OCI-LY7 (cell line): ENCODE data around the gene PTPMT1. TPM values are rescaled to one million over a fixed set of nuclear protein-coding genes. Genes with fewer than 3 reads are reported as not detected.
"Not testable (repeated sequence)": the region's sequence is repeated elsewhere in the genome, so short reads cannot be mapped to it uniquely, and the experiment has no call there.

Experiments used
- BruUV-seq: library from RNA; stranded (reverse); fragments of 400-500 nt; replicated peaks from 2 replicates; lab custom pipeline; 2021; lab: Mats Ljungman, UMichigan
- CTCF ChIA-PET: fragments of 300-600 bp; sonication (Branson Sonifier 250); formaldehyde crosslinking; loops from one replicate; lab custom pipeline; 2022; ENCODE audit warnings: antibody characterized with exemption; ENCODE audit not compliant: unreplicated experiment; lab: Charles Lee
- POLR2A ChIA-PET: fragments of 300-600 bp; sonication (Branson Sonifier 250); formaldehyde crosslinking; loops from one replicate; lab custom pipeline; 2022; ENCODE audit warnings: antibody characterized with exemption; lab: Charles Lee
- DNase-seq: peaks from one replicate; pipeline ENCODE4 v3.0.0-alpha.2; 2015; ENCODE audit warnings: low spot score
- H2AFZ ChIP-seq: fragments of 200-600 bp; sonication (generic), shearing (Covaris generic); 2 replicates; pipeline ENCODE4 v1.6.1; 2014; ENCODE audit warnings: mild to moderate bottlenecking, antibody characterized with exemption, low read length, moderate library complexity
- H3K27ac ChIP-seq: fragments of 200-600 bp; sonication (generic); 2 replicates; pipeline ENCODE4 v1.5.1; 2014; ENCODE audit warnings: mixed run types, low read depth, mild to moderate bottlenecking, moderate library complexity, low read length, inconsistent platforms; ENCODE audit not compliant: poor library complexity, severe bottlenecking
- H3K36me3 ChIP-seq: fragments of 200-600 bp; sonication (generic); 2 replicates; pipeline ENCODE4 v1.6.1; 2014; ENCODE audit warnings: mild to moderate bottlenecking, antibody characterized with exemption, low read length, moderate library complexity, mixed read lengths; ENCODE audit not compliant: insufficient read depth
- H3K4me1 ChIP-seq: fragments of 200-600 bp; sonication (generic); 2 replicates; pipeline ENCODE4 v1.5.1; 2014; ENCODE audit warnings: mild to moderate bottlenecking, low read length; ENCODE audit not compliant: insufficient read depth, poor library complexity, severe bottlenecking
- H3K4me2 ChIP-seq: fragments of 200-600 bp; sonication (generic); 2 replicates; pipeline ENCODE4 v1.6.1; 2014; ENCODE audit warnings: mild to moderate bottlenecking, low read length
- H3K4me3 ChIP-seq: fragments of 200-600 bp; sonication (generic); 2 replicates; pipeline ENCODE4 v1.5.1; 2014; ENCODE audit warnings: mild to moderate bottlenecking, low read depth, low read length; ENCODE audit not compliant: poor library complexity, severe bottlenecking
- H3K79me2 ChIP-seq: fragments of 200-600 bp; sonication (generic); 2 replicates; pipeline ENCODE4 v1.6.1; 2016; ENCODE audit warnings: low read depth, mild to moderate bottlenecking, low read length, moderate library complexity, mixed read lengths; ENCODE audit not compliant: insufficient read depth
- H3K9me2 ChIP-seq: fragments of 200-600 bp; sonication (generic); 2 replicates; pipeline ENCODE4 v1.6.1; 2016; ENCODE audit warnings: mild to moderate bottlenecking, low read length, mixed read lengths; ENCODE audit not compliant: insufficient read depth
- H3K9me3 ChIP-seq: fragments of 200-600 bp; sonication (generic); 2 replicates; pipeline ENCODE4 v1.6.1; 2014; ENCODE audit warnings: mild to moderate bottlenecking, mixed run types, low read length, mixed read lengths
- H4K20me1 ChIP-seq: fragments of 200-600 bp; sonication (generic); 2 replicates; pipeline ENCODE4 v1.6.1; 2014; ENCODE audit warnings: mild to moderate bottlenecking, antibody characterized with exemption, low read length, moderate library complexity, mixed read lengths; ENCODE audit not compliant: insufficient read depth
- EZH2phosphoT487 ChIP-seq: fragments of 200-600 bp; sonication (generic); IDR thresholded peaks from 2 replicates; pipeline ENCODE4 v1.6.1; 2018; ENCODE audit warnings: low read depth, borderline replicate concordance, mild to moderate bottlenecking, mixed run types, antibody characterized with exemption, low read length, moderate library complexity, mixed read lengths
- intact Hi-C: fragments of 100-400 bp; cut with micrococcal nuclease; formaldehyde crosslinking; loops from one replicate; pipeline ENCODE4 v1.10.0; 2022; ENCODE audit not compliant: unreplicated experiment
- total RNA-seq, 2 experiments: library from RNA; depleted of rRNA in 1 of 2; stranded (reverse); fragments of >200 nt in 1 of 2; shearing (Covaris generic) in 1 of 2; gene quantifications; 2 replicates each; pipeline ENCODE4 v1.2.3, GENCODE V29; 2014 to 2022
- TF ChIP-seq, protein P1 (sequence below): fragments of 200-600 bp; sonication (generic); conservative IDR thresholded peaks from 2 replicates; pipeline ENCODE4 v1.5.1; 2014; ENCODE audit warnings: mild to moderate bottlenecking, antibody characterized with exemption, low read length, moderate library complexity, mixed read lengths

Gene PTPMT1
- total RNA-seq, 2 experiments from 2014 or later: 27.6 to 52.6 TPM

DNA sequence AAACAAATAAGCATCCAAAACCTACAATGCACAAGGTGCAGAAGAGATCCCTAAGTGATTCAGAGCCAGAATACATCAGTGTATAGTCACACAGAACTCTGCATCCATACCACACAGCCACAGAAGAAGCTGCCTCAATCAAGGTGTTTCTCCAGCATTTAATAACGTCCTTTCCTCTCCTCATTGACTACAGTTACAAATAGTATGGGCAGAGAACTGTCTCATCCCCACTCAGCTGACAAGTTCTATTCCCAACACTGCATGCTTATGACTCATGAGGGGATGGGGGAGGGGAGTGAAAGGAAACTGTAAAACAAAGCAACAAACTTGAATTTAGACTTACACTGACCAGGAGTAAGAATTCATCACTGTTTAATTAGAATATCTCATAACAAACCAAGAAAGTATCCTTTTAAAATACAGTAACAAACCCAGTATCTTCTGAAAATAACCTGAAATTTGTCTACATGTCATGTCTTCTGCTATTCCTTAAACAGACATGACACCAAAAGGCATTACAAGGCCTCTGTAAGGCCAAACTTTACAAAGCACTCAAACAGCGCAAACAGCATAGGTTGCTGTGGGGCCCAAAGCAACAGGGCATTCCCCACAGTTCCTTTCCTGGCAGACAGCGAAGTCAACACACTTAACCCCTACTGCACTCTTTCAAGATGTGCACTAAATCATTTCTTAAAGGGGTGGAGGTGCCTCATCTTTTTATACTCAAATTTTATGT, 41.7 kb upstream of the PTPMT1 start:
- H3K9me2 ChIP-seq: no peaks in the 10 kb centered on the region
- DNase-seq: no peak
- H4K20me1 ChIP-seq: peaks cover 26% of the 10 kb centered on the region
- TF ChIP-seq, protein P1, sequence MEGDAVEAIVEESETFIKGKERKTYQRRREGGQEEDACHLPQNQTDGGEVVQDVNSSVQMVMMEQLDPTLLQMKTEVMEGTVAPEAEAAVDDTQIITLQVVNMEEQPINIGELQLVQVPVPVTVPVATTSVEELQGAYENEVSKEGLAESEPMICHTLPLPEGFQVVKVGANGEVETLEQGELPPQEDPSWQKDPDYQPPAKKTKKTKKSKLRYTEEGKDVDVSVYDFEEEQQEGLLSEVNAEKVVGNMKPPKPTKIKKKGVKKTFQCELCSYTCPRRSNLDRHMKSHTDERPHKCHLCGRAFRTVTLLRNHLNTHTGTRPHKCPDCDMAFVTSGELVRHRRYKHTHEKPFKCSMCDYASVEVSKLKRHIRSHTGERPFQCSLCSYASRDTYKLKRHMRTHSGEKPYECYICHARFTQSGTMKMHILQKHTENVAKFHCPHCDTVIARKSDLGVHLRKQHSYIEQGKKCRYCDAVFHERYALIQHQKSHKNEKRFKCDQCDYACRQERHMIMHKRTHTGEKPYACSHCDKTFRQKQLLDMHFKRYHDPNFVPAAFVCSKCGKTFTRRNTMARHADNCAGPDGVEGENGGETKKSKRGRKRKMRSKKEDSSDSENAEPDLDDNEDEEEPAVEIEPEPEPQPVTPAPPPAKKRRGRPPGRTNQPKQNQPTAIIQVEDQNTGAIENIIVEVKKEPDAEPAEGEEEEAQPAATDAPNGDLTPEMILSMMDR: no peak
- no peak for TF ChIP-seq EZH2phosphoT487
- H3K4me2 ChIP-seq: peak overlapping the region; percentile 50
- peaks cover 33% of the 10 kb centered on the region; the same call in 1 of the 2 replicates for H3K36me3 ChIP-seq
- peaks cover 32% of the 10 kb centered on the region for H3K4me1 ChIP-seq
- BruUV-seq: no TSS peak
- H3K9me3 ChIP-seq: no peaks in the 10 kb centered on the region
- no peak overlapping the region for H2AFZ ChIP-seq
- H3K27ac ChIP-seq: peak overlapping the region; percentile 9
- ChIA-PET CTCF (no interaction called here), POLR2A (interaction anchor here (0.7 to 1.7 kb wide), 8 partner anchors 9 to 339 kb away, joined by 3 to 6 read pairs (median 4); no protein-coding TSS in a partner anchor)
- H3K4me3 ChIP-seq: no peak overlapping the region
- intact Hi-C loops: no loop called here
- H3K79me2 ChIP-seq: peaks cover 98% of the 10 kb centered on the region

GRCh38 chr11:47524291-47524874, 41.0 kb upstream of the PTPMT1 start:
- H4K20me1 ChIP-seq: peaks cover 24% of the 10 kb centered on the region
- DNase-seq: no peak
- CTCF ChIA-PET: no interaction called here
- POLR2A ChIA-PET: interaction anchor here (0.8 to 1.7 kb wide), 5 partner anchors 8 to 28 kb away, joined by 3 to 6 read pairs (median 4); no protein-coding TSS in a partner anchor
- TF ChIP-seq, protein P1: no peak
- no peak overlapping the region for H2AFZ ChIP-seq
- H3K9me3 ChIP-seq: no peaks in the 10 kb centered on the region
- no peak overlapping the region for H3K27ac ChIP-seq
- no peaks in the 10 kb centered on the region for H3K9me2 ChIP-seq
- H3K4me2 ChIP-seq: peak overlapping the region; percentile 50
- H3K4me3 ChIP-seq: no peak overlapping the region
- peaks cover 36% of the 10 kb centered on the region; the same call in 1 of the 2 replicates for H3K36me3 ChIP-seq
- peaks cover 27% of the 10 kb centered on the region for H3K4me1 ChIP-seq
- intact Hi-C loops: no loop called here
- H3K79me2 ChIP-seq: peaks cover 98% of the 10 kb centered on the region
- BruUV-seq: no TSS peak

DNA sequence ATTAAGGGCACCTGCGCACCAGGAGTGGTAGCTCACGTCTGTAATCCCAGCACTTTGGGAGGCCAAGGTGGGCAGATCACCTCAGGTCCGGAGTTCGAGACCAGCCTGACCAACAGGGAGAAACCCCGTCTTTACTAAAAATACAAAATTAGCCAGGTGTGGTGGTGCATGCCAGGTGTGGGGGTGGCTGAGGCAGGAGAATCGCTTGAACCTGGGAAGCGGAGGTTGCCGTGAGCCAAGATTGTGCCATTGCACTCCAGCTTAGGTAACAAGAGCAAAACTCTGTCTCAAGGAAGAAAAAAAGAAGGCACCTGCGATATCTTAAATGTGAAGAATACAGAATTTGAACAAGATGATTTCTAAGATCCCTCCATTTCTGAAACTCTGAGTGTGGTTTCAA, 39.4 kb upstream of the PTPMT1 start:
- H3K79me2 ChIP-seq: peaks cover 98% of the 10 kb centered on the region
- H3K9me3 ChIP-seq, H2AFZ ChIP-seq, intact Hi-C loops, BruUV-seq, DNase-seq, H3K4me2 ChIP-seq, H3K27ac ChIP-seq, H3K4me3 ChIP-seq, CTCF ChIA-PET, H3K9me2 ChIP-seq: not testable (repeated sequence)
- peaks cover 41% of the 10 kb centered on the region; the same call in 1 of the 2 replicates for H3K36me3 ChIP-seq
- POLR2A ChIA-PET: interaction anchor here (0.7 to 0.9 kb wide), 2 partner anchors 39 to 312 kb away, joined by 4 to 6 read pairs; no protein-coding TSS in a partner anchor
- H3K4me1 ChIP-seq: peaks cover 27% of the 10 kb centered on the region
- H4K20me1 ChIP-seq: peaks cover 32% of the 10 kb centered on the region
